GM21367 (cell line): Measurements from ENCODE around the gene C3AR1.
"Not testable (repeated sequence)": the region's sequence is repeated elsewhere in the genome, so short reads cannot be mapped to it uniquely, and the experiment has no call there.

Experiments used
- ATAC-seq: cut with Tn5 transposase; IDR thresholded peaks from one replicate; pipeline ENCODE4 v1.9.1; 2021; ENCODE audit not compliant: unreplicated experiment

The C3AR1 gene

GRCh38 chr12:8031017-8031416 lies 35.1 kb downstream of the C3AR1 start:
- not testable (repeated sequence) for ATAC-seq

GRCh38 chr12:8030189-8030588 lies 36.0 kb downstream of the C3AR1 start:
- ATAC-seq = no peak

- no peak for ATAC-seq
Measured at GRCh38 chr12:8028267-8028666, 37.9 kb downstream of the C3AR1 start.

DNA sequence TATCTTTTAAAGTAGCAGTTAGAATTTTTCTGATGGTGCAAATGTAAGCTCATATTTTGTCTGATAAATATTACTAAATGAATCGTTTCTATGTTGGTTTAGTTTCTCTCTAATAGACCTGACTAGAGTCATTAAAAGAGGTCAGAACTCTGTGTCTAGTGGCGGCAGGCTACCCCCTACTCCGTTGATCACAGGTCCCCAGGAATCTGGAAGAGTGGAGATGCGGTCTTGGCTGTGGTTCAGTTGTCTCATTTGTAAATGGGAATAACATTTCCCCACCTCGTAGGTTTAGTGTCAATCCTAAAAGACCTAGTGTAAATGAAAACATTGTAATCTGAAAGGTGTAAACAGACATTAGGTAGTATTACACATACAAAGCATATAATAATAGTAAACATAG lies 38.3 kb downstream of the C3AR1 start:
- ATAC-seq = no peak

GRCh38 chr12:8026291-8026900 lies 39.8 kb downstream of the C3AR1 start:
- ATAC-seq = peak; percentile 90

DNA sequence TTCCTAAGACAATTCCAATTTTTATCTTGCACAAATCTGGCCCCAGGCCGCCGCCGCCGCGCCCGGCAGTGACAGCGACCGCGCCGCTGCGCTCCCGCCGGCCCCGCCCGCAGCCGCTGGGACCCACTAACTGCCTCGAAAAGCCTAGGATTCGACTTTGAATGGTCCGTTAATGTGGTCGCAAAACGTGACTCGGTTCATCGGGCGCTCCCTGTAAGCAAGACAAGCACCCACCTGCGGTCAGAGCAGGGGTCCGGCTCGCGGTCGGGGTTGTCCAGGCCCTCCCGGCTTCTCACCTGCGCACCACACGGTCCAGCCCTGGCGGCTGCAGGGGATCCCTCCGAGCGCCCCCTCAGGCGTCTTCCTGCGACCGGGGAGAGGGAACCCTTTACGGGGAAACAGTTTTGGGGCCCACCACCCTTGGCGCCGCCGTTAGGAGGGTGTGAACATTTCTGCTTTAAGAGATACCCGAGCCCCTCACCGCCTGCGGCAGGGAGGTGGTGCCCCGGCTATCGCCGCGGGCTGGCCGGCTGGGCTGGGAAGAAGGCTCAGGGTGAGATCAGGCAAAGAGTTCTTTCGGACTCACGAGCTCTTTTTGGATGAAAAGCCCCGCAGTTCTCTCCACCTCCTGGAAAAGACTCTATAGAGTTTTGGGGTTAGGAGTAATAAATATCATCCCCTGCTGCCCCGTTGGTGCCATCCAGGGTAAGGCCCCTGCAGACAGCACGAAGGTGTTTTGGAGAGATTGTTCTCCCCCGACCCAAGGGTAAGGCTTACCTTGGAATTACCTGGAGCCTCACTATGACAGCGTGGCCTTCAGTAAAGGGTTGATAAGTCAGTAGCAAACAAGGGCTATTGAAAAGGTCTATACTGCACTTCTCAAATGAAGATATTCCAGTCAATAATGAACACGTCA lies 47.2 kb downstream of the C3AR1 start:
- ATAC-seq = no peak

DNA sequence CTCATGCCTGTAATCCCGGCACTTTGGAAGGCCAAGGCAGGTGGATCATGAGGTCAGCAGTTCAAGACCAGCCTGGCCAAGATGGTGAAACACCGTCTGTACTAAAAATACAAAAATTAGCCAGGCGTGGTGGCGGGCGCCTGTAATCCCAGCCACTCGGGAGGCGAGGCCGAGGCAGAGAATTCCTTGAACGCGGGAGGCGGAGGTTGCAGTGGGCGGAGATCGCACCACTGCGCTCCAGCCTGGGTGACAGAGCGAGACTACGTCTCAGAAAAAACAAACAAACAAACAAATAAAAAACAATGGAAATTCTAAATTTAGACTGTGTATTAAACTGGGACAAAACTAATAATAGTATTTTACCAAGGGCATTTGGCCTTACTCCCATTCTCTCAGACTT lies 47.9 kb downstream of the C3AR1 start:
- not testable (repeated sequence) for ATAC-seq

GRCh38 chr12:8014836-8015235 lies 51.3 kb downstream of the C3AR1 start:
- ATAC-seq = no peak

GRCh38 chr12:8012651-8013309 lies 53.4 kb downstream of the C3AR1 start:
- no peak for ATAC-seq

GRCh38 chr12:8011331-8011730 lies 54.8 kb downstream of the C3AR1 start:
- no peak for ATAC-seq
